Activated CD8-positive, alpha-beta memory T cell treated with anti-CD3 and anti-CD28 coated beads, Interleukin-2, amount 50 U/mL, for 4 hours (primary cell): ENCODE measurements around the gene DDB1.

ENCODE experiments used
- DNase-seq: peaks from one replicate; pipeline ENCODE4 v3.0.0-alpha.2; 2020

DDB1 gene

DNA sequence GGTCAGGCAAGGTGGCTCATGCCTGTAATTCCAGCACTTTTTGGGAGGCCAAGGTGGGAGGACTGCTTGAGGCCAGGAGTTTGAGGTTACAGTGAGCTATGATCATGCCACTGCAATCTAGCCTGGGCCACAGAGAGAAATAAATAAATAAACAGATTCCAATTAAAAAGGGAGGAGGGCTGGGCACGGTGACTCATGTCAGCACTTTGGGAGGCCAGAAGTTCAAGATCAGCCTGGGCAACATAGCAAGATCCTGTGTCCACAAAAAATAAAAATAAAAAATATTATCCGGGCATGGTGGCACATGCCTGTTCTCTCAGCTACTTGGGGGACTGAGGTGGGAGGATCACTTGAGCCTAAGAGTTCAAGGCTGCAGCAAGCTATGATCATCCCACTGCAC, 21.3 kb upstream of the DDB1 start:
- DNase-seq = no peak

DNA sequence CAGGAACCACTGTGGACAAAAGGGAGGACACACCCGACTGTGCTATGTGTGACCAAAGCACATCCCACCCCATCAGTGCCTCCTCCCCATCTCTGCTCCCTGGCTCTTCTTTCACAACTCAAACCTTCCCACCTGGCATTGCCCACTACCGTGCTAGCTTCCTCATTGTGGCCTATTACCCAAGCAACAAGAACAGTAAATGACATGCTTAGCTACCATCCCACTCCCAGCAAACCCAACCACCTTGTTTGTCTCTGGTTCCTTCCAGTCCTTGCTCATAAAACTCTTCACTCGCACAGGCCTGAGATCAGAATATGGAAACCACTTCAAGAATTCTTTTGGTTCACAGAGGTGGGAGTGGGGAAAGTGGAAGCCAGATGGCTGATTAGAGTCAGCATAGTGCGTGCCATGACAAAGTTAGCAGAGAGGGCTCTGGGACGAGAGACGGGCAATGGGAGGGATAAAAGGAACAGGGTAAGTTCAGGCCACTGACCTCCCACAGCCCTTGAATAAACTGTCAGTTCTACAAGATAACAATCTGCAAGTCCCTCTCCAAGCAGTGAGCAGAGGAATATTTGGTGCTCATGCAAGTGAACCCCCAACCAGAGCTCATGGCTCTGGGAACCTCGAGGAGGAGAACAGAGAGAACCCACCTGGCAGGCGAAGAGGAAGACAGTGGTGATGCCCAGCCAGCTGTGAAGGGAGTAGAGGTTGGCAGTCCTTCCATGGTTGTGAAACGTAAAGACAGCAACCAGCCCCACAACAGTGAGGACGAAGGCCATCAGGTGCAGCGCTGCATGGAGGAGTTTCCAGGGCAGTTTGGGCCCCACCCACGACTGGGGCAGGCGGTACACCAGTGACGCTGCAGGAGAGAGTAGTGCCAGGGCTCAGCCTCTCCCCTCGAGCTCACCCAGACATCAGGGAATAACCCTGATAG, 20.5 kb upstream of the DDB1 start:
- DNase-seq = no peak

- DNase-seq = no peak
Measured at GRCh38 chr11:61352038-61352437, 19.1 kb upstream of the DDB1 start.

- no peak for DNase-seq
Measured at GRCh38 chr11:61350803-61351202, 17.9 kb upstream of the DDB1 start.

DNA sequence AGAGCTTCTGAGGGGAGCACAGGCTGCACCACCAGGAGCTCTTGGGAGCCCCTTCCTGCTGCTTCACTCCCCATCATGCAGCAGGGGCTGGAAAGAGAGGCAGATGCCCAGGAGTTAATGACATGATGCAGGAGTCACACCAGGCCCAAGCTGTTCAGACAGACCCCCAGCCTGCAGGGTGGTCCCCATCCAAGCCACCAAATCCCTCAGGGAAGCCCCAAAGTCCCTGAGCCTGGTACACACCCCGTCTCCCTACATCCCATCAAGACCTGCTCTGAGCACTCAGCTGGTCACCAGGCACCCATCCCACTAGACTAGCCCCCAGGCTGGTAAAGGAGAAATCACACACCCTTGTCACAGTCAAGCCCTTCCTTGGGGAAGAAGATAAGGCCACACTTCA, 17.4 kb upstream of the DDB1 start:
- no peak for DNase-seq

GRCh38 chr11:61349916-61350315, 17.0 kb upstream of the DDB1 start:
- no peak for DNase-seq

DNA sequence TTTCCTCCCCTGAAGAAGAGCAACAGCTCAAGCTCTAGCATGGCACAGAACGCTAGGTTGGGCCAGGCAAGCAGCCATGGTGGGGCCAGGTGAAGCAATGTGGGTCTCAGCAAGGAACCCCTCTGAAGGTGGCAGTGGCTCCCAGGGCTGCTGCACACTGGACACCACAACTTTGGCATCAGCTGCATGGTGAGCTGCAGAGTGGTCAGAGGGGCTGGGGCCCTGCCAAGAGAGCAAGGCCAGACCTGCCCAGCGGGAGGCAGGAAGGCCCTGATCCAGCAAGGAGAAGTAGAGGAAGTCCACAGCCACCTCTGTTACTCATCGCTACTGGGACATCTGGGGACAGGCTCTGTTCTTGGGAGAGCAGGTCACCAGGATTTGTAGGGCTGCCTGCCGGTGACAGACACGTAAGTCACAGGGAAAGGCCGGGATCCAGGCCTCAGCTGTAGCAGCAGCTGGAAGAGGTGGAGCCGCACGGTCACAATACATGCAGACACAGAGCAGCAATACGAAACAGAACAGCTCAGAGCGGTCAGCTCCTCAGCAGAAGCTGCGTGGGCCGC, 16.4 kb upstream of the DDB1 start:
- DNase-seq = no peak

DNA sequence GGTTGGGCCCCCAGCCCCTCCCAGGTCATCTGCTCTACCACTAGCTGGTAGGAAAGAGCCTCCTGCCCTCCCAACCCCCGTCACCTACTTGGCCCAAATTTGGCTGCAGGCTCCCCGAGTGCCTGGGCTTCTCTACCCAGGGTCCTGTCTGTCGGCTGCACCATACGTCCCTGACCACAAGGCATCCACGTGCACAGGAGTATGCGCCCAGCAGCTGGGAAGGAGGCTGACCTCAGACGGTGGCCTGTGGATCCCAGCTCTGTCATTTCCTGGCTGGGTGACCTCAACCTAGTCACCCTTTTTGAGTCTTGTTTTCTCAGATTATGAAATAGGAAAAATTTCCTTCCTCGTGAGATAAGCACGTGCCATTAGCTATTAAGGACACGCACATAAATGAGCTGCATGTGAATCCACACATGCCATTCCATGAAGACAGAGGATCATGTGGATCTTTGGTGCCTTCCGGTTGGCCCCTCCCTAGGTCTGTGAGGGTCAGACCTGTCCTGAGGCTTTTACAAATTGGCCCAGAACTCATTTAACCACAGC, 15.1 kb upstream of the DDB1 start:
- DNase-seq = no peak

GRCh38 chr11:61345954-61346843, 13.3 kb upstream of the DDB1 start:
- no peak for DNase-seq

DNA sequence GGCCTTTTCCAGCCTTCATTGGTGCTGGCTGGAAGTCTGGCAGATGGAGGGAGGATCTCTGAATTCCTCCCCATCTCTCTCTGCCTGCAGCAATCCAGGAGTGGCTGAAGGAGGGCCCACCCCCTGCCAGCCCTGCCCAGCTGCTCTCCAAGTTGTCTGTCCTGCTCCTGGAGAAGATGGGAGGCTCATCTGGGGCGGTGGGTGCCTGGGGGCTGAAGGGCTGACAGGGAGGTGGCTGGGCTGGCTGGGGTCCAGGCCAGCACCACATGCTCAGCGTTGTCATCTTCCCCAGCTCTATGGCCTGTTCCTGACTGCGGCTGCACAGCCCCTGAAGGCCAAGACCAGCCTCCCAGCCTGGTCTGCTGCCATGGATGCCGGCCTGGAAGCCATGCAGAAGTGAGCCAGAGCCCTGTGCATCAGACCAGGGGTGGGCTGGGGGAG, 12.3 kb upstream of the DDB1 start:
- no peak for DNase-seq

GRCh38 chr11:61343792-61344745, 11.2 kb upstream of the DDB1 start:
- no peak for DNase-seq

DNA sequence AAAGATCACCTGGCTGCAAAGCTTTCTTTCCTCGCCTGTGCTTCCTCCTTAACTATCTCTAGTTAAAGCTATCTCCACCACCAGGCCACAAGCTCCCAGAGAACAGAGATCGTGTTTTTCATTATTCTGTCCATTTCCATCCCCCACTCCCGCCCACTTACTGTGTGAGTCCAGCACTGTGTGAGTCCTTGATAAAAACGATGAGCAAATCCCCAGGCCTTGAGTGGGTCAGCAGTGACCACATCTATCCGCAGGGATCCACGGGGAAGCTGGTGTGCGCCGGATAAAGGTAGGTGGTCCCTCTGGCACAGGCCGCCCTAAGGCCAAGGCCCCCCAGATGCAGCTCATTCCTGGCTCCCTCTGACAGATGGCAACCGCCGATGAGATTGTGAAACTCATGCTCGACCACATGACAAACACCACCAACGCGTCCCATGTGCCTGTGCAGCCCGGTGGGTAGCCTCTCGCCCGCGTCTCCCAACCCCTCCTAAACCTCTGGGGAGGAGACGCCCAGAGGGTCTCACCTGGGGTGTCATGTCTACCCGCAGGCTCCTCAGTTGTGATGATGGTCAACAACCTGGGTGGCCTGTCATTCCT, 9.4 kb upstream of the DDB1 start:
- no peak for DNase-seq

GRCh38 chr11:61341706-61342105, 8.8 kb upstream of the DDB1 start:
- DNase-seq = no peak

DNA sequence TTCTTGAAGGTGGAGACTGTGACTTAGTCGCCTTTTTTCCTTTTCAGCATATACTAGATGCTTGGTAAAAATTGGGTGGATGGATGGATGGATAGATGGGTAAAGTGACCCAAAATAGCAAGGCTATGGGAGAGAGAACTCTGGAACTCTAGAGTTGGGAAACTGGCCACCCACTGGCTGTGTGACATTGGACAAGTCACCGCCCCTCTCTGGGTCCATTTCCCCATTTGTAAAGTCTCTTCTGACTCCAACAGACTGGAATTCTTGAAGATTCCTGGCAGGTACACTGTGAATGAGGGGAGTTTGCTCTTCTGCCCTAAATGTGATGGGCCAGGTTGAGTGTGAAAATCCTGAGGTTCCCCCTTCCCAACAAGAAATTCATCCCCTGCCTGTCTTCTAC, 8.1 kb upstream of the DDB1 start:
- DNase-seq = no peak

DNA sequence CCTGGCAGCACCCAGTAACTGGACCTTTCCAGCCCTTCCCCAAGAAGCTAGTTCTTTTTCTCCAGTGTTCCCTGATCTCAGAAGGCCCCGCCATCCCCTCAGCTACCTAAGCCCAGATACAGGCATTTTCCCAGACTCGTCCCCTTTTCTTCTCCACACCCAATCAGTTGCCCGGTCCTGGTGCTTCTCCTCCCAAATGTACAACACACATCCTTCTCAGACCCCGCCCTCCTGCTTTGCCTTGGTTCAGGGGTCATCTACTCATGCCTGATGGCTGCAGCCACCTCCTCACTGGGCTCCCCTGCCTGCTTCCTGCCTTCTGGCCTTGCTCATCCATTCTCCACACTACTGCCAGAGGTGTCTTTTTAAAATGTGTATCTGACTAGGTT, 6.6 kb upstream of the DDB1 start:
- DNase-seq = no peak

- no peak for DNase-seq
Measured at GRCh38 chr11:61338783-61339489, 6.0 kb upstream of the DDB1 start.

DNA sequence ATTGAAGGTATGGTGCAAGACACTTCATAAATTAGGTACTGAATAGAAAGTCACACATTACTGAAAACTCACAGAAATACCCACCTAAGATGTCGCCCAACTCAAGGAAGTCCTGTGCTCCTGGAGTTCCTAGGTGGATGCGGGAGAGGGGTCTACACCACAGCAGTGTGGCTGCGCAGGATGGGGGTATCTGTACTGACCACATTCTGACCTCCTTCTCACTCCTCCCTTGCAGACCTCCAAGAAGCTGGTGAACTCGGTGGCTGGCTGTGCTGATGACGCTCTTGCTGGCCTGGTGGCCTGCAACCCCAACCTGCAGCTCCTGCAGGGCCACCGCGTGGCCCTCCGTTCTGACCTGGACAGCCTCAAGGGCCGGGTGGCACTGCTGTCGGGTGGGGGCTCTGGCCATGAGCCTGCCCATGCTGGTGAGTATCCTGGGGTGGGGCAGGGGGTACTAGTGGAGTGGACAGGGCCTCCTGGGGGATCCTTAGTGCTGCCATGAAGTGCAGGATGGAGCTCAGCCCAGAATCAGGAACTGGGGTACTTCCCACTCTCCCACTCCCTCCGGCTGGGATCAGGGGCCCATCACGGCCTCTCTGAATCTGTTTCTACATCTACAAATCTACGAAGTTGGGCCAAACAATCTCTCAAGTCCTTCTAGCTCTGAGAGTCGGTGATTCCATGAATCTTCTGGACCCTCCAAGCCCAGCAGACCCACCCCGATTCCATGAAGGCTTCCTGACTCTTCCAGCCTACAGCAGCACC, 5.0 kb upstream of the DDB1 start:
- DNase-seq = no peak

GRCh38 chr11:61336171-61336935, 3.4 kb upstream of the DDB1 start:
- peak; percentile 82 for DNase-seq

- no peak for DNase-seq
Measured at GRCh38 chr11:61335355-61335710, 2.4 kb upstream of the DDB1 start.
